ENCODE measurements around the gene TNRC6C.
"Not testable (repeated sequence)": the region's sequence is repeated elsewhere in the genome, so short reads cannot be mapped to it uniquely, and the experiment has no call there.

TNRC6C gene

GRCh38 chr17:78129351-78130089 lies 171.0 kb downstream of the TNRC6C start:
- no peak for DNase-seq

DNA sequence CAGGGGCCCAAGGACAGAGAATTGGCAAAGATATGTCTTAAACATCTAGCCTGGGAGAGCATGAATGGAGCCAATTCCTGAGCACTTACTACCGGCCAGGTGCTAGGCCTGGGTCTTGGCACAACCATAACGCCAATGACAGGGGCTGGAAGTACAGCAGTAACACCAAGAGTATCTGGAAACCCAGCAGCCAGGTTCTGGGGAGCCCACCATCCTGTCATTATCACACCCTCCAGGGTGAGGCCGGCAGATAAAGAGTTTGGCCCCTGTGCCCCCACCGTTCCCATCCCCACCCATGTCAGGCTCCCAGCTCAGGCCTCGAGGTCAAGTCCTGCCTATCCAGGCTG lies 171.6 kb downstream of the TNRC6C start:
- DNase-seq, result no peak

DNA sequence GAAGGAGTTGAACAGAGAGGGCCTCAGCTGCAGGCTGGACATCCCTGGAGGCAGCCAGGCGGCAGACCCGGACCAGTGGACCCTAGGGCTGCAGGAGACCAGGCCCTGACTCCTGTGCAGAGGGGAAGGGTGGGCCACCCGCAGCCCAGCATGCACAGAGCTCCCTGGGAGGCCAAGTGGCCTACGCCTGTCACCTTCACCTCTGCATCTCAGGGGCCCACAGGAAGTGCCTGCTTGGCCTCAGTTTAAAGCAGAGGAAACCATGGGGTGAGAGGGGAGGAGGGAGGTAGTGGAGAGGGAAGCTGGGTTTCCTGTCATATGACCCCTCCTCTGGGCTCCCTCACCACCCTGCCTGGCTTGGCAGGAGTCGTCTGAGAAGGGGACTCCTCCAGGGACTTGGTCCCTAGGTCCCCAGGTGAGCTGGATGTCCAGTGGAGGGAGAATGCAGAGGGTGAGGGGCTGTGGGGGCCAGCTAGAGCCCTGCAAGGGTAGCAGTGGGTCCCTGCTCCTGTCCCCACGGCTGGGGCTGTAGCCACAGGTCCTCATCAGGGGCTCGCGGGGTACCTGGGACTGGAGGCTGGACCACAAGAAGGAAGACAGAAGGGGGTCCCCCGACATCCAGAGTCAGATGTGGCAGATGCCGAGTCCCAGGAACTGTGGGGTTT lies 172.1 kb downstream of the TNRC6C start, which contains the start of gene TMC8:
Gene TMC8, plus strand, starts transcription at position 335 of the 665 bp plus-strand sequence. CDS start 818 bp downstream, outside the sequence.
- DNase-seq, result no peak

DNA sequence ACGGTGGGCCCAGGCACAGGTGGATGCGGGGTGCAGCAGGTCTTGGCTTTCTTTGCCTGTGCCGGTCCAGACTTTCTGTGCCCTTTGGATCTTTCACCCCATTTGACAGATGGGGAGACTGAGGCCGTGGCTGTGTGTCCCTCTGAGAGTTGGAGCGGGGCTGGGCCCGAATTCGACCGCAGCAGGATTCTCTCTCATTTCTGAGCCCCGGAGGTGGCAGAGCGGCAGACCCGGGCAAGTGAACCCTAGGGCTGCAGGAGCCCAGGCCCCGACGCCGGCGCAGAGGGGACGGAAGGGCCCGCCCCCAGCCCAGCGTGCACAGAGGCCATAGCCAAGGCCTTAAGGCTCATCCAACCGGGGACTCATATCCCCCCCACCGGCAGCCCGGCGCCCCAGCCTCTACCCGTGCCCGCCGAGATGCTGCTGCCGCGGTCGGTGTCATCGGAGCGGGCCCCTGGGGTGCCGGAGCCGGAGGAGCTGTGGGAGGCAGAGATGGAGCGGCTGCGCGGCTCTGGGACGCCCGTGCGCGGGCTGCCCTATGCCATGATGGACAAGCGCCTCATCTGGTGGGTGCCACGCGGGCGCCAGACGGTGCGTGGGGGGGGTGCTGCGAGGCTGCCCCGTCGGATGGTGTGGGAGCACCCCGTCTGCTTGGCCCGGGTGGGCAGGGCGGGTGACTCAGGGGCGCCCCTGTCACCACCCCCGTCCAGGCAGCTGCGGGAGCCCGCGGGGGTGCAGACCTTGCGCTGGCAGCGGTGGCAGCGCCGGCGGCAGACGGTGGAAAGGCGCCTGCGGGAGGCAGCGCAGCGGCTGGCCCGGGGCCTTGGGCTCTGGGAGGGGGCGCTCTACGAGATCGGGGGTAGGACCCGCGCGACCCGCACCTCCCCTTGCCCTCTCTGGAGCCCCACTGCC lies 172.9 kb downstream of the TNRC6C start:
- DNase-seq, result no peak

GRCh38 chr17:78132084-78132676 lies 173.7 kb downstream of the TNRC6C start:
- no peak for DNase-seq

- no peak for DNase-seq
Observed at GRCh38 chr17:78132767-78133178, 174.3 kb downstream of the TNRC6C start.

- DNase-seq, result no peak
Observed at GRCh38 chr17:78133179-78133951, 174.9 kb downstream of the TNRC6C start.

DNA sequence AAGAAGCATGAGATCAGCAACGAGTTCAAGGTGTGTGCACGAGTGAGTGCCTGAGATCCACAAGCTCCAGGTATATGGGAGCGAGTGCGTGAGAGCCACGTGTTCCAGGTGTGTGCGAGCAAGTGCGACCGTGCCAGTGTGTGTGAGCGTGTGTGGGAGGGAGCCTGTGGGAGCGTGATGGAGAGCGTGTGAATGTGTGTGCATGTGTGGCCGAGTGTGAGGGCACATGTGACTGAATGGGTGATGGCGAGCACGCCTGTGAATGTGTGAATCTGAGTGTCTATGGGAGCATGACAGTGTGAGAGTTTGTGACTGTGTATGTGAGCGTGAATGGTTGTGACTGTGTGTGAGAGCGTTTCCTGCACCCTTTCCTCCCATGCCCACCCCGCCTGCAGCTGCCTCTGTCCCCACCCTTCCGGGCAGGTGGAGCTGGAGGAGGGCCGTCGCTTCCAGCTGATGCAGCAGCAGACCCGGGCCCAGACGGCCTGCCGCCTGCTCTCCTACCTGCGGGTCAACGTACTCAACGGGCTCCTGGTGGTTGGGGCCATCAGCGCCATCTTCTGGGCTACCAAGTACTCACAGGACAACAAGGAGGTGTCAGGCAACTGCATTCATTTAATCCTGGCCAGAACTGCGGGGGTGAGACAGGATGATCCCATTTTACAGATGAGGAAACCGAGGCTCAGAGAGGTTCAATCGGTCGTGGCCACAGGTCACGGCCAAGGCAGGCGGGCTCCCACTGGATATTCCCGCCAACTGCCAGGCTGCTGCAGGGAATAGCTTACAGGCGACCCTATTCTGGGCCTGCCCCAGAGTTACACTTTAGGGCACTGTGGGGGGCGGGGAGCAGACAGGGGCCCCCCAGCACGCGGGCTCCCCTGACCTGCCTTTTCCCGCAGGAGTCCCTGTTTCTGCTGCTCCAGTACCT lies 175.7 kb downstream of the TNRC6C start:
- DNase-seq, result no peak

- no peak for DNase-seq
Observed at GRCh38 chr17:78134899-78135385, 176.4 kb downstream of the TNRC6C start.

DNA sequence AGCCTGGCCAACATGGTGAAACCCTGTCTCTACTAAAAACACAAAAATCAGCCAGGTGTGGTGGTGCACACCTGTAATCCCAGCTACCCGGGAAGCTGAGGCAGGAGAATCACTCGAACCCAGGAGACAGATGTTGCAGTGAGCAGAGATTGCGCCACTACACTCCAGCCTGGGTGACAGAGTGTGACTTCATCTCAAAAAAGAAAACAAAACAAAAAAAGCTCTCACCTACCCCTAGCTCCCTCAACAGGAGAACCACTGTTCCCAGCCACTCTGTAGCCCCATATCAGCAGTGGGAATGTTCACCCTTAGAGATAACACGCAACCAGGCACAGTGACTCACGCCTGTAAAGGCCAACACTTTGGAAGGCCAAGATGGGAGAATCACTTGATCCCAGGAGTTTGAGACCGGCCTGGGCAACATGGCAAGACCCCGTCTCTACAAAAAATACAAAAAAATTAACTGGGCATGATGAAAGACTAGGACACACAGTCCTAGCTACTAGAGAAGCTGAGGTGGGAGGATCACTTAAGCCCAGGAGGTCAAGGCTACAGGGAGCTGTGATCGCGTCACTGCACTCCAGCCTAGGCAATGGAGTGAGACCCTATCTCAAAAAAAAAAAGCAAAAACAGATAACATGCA lies 177.5 kb downstream of the TNRC6C start:
- DNase-seq, result no peak

DNA sequence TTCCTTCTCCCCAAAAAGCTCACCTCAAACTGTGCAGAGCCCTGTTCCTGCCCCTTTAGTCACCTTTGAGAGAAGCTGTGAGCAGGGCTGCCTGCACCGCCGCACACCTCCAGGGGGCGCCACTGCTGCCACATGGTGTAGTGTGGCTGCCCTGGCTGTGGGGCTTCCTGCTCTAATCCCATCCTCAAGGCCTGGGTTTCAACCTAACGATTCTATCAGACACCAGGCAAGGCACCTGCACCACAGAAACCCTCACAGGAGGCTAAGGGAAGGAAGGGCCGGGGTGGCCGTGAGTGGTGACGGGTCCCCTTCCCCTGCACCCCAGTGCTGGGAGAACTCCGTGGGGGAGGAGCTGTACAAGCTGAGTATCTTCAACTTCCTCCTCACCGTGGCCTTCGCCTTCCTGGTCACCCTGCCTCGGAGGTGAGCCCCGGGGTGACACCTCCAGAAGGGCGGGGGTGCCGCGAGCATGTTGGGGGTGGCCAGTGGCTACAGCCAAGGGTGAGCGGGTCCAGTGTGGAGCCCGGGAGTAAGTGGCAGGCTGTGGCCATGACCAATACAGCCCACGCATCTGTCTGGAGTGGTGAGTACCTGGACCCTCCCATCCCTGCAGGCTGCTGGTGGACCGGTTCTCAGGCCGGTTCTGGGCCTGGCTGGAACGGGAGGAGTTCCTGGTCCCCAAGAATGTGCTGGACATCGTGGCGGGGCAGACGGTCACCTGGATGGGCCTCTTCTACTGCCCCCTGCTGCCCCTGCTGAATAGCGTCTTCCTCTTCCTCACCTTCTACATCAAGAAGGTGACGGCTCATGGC lies 179.1 kb downstream of the TNRC6C start:
- no peak for DNase-seq

DNA sequence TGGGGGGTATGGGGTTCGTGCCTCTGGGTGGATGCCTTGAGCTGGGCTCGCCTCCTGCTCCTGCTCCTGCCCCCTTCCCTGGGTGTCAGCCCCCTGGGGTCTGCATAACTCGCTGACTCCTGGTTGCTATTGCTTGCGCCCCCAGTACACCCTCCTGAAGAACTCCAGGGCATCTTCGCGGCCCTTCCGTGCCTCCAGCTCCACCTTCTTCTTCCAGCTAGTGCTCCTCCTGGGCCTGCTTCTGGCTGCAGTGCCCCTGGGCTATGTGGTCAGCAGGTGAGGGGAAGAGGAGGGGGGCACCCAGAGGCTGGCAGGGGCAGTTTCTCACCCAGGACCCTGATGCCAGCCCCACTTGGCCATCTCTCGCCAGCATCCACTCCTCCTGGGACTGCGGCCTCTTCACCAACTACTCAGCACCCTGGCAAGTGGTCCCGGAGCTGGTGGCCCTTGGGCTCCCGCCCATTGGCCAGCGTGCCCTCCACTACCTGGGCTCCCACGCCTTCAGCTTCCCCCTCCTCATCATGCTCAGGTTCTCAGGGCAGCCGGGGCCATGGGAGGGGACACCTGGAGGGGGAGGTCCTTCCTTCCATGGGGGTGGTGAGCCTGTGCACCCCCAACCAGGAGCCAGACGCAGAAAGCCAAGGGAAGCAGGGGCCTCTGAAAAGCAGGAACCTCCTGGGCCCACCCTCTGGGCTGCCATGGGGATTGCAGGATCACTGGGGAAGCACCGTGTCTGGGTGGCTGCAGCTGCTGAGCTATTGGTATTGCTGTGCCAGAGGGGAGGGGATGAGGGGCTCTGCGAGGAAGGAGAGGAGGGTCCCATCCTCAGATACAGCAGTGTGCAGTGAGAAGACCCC lies 179.9 kb downstream of the TNRC6C start:
- DNase-seq, result no peak

GRCh38 chr17:78139861-78140168 lies 181.3 kb downstream of the TNRC6C start:
- not testable (repeated sequence) for DNase-seq

- peak; percentile 97 for DNase-seq
Observed at GRCh38 chr17:78140169-78141051, 181.9 kb downstream of the TNRC6C start.

GRCh38 chr17:78141437-78142118 lies 183.1 kb downstream of the TNRC6C start:
- no peak for DNase-seq

GRCh38 chr17:78142119-78142861 lies 183.8 kb downstream of the TNRC6C start:
- no peak for DNase-seq

All from NCI-H1048 (cell line).